Hepatocyte (in vitro differentiated cells): ENCODE data around the gene C12orf43. TPM values are rescaled to one million over a fixed set of nuclear protein-coding genes. Genes with fewer than 3 reads are reported as not detected.

Experiments
- DNase-seq: peaks from one replicate; pipeline ENCODE4 v3.0.0-alpha.2; 2016; ENCODE audit warnings: low spot score
- H2AFZ ChIP-seq: fragments of 200-600 bp; sonication (generic); 2 replicates; pipeline ENCODE4 v1.6.0; 2016; ENCODE audit warnings: antibody characterized with exemption, mild to moderate bottlenecking
- H3K27ac ChIP-seq: fragments of 200-600 bp; sonication (generic); 2 replicates; pipeline ENCODE4 v1.5.1; 2016; ENCODE audit warnings: mild to moderate bottlenecking
- H3K27me3 ChIP-seq: fragments of 200-600 bp; sonication (generic); 2 replicates; pipeline ENCODE4 v1.6.1; 2016
- H3K36me3 ChIP-seq: fragments of 200-600 bp; sonication (generic); replicated peaks from 2 replicates; pipeline ENCODE4 v1.5.1; 2016; ENCODE audit warnings: low read depth; ENCODE audit not compliant: insufficient read depth
- H3K4me1 ChIP-seq: fragments of 200-600 bp; sonication (generic); 2 replicates; pipeline ENCODE4 v1.5.1; 2016; ENCODE audit warnings: mild to moderate bottlenecking, moderate library complexity; ENCODE audit not compliant: insufficient read depth
- H3K4me2 ChIP-seq: fragments of 200-600 bp; sonication (generic); 2 replicates; pipeline ENCODE4 v1.6.0; 2016
- H3K4me3 ChIP-seq: fragments of 200-600 bp; sonication (generic); 2 replicates; pipeline ENCODE4 v1.5.1; 2016; ENCODE audit warnings: mild to moderate bottlenecking
- H3K79me2 ChIP-seq: fragments of 200-600 bp; sonication (generic); 2 replicates; pipeline ENCODE4 v1.6.0; 2017; ENCODE audit warnings: mild to moderate bottlenecking
- H3K9me2 ChIP-seq: fragments of 200-600 bp; sonication (generic); replicated peaks from 2 replicates; pipeline ENCODE4 v1.6.0; 2017; ENCODE audit warnings: mild to moderate bottlenecking; ENCODE audit not compliant: insufficient read depth
- H3K9me3 ChIP-seq: fragments of 200-600 bp; sonication (generic); 2 replicates; pipeline ENCODE4 v1.5.1; 2016; ENCODE audit warnings: low read depth, mild to moderate bottlenecking
- H4K20me1 ChIP-seq: fragments of 200-600 bp; sonication (generic); 2 replicates; pipeline ENCODE4 v1.6.0; 2016; ENCODE audit warnings: mild to moderate bottlenecking; ENCODE audit not compliant: insufficient read depth, poor library complexity, severe bottlenecking
- CTCF ChIP-seq: fragments of 200-600 bp; sonication (generic); IDR thresholded peaks from 2 replicates; pipeline ENCODE4 v1.5.1; 2016; ENCODE audit warnings: antibody characterized with exemption, mild to moderate bottlenecking; ENCODE audit not compliant: poor library complexity
- EZH2 ChIP-seq: fragments of 200-600 bp; sonication (generic); IDR thresholded peaks from 2 replicates; pipeline ENCODE4 v1.6.1; 2016; ENCODE audit warnings: antibody characterized with exemption, mild to moderate bottlenecking, borderline replicate concordance
- EZH2phosphoT487 ChIP-seq: fragments of 200-600 bp; sonication (generic); IDR thresholded peaks from one replicate; pipeline ENCODE4 v1.6.1; 2018; ENCODE audit warnings: antibody characterized with exemption, mild to moderate bottlenecking, low read depth, moderate library complexity; ENCODE audit not compliant: unreplicated experiment, severe bottlenecking
- WGBS: methylation state at CpG from one replicate; pipeline ENCODE4 v1.1.6; 2016; ENCODE audit warnings: low lambda C conversion rate; ENCODE audit errors: missing lambda C conversion rate; 5-methylcytosine and 5-hydroxymethylcytosine counted together
- polyA plus RNA-seq: library from polyadenylated mRNA; unstranded; fragments of >200 nt; fragmentation: Nextera tagmentation; extraction: Ambion mirVana; gene quantifications from 2 replicates; pipeline ENCODE4 v1.2.1, GENCODE V29; 2016
- total RNA-seq: library from RNA; depleted of rRNA; stranded (reverse); fragments of >200 nt; gene quantifications from 2 replicates; pipeline ENCODE4 v1.2.3, GENCODE V29; 2014

The C12orf43 gene
- total and polyA plus RNA-seq, 2 experiments from 2014 or later = 11.3 to 11.8 TPM

DNA sequence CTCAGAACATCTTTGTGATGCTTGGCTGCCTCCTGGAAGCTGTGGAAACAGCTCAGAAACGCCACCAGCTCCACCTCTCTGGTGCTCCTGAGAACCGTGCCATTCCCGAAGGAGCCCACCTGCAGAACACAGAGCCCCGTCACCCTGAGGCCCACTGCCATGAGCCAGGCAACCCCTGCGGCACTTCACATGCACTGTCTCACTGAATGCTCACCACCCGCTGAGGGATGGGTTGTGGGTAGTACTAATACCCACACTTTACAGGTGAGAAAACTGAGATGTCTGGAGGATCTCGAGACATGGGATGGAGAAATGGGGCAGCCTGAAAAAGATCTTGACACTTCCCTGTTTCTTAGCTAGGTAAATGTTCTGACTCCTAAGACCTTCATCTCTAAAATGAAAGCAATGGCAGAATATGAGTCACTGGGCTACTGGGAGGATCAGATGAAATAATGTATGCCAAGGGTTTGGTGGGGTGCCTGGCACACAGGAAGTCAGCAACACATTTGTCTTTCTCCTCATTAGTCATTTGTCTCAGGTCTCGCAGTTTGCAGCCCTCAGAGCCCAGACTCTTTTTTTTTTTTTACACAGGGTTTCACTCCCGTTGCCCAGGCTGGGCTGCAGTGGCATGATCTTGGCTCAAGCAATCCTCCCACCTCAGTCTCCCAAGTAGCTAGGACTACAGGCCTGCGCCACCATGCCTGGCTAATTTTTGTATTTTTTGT is 17.5 kb upstream of the C12orf43 start:
- Histone ChIP-seq H3K4me3 (no peak overlapping the region), H3K27me3 (no peaks in the 10 kb centered on the region), H3K36me3 (no peaks in the 10 kb centered on the region), H4K20me1 (no peaks in the 10 kb centered on the region), H3K9me2 (no peaks in the 10 kb centered on the region), H3K27ac (no peak overlapping the region), H3K79me2 (no peaks in the 10 kb centered on the region), H3K4me2 (no peak overlapping the region), H3K4me1 (no peaks in the 10 kb centered on the region), H3K9me3 (no peaks in the 10 kb centered on the region), H2AFZ (no peak overlapping the region)
- DNase-seq = no peak
- TF ChIP-seq CTCF (no peak), EZH2phosphoT487 (no peak), EZH2 (no peak)
- 90% methylated on average over 10 of the region's 10 CpGs for WGBS

- Histone ChIP-seq H3K27me3 (no peaks in the 10 kb centered on the region), H3K9me3 (no peaks in the 10 kb centered on the region), H3K4me2 (no peak overlapping the region), H3K9me2 (no peaks in the 10 kb centered on the region), H3K27ac (no peak overlapping the region), H3K79me2 (no peaks in the 10 kb centered on the region), H3K4me1 (peaks cover 4% of the 10 kb centered on the region), H4K20me1 (no peaks in the 10 kb centered on the region), H3K36me3 (no peaks in the 10 kb centered on the region), H2AFZ (no peak overlapping the region), H3K4me3 (no peak overlapping the region)
- no peak for DNase-seq
- no peak for TF ChIP-seq EZH2phosphoT487
- no peak for TF ChIP-seq CTCF
- TF ChIP-seq EZH2 = no peak
- 65% methylated on average over 10 of the region's 10 CpGs for WGBS
Measured at GRCh38 chr12:121030576-121031212, 14.4 kb upstream of the C12orf43 start.

GRCh38 chr12:121026274-121027045 is 10.2 kb upstream of the C12orf43 start:
- WGBS = 78% methylated on average over 10 of the region's 10 CpGs
- Histone ChIP-seq H3K4me2 (peak overlapping the region; percentile 4), H3K4me1 (peaks cover 4% of the 10 kb centered on the region), H3K36me3 (no peaks in the 10 kb centered on the region), H2AFZ (no peak overlapping the region), H3K4me3 (no peak overlapping the region), H3K9me3 (no peaks in the 10 kb centered on the region), H3K9me2 (no peaks in the 10 kb centered on the region), H3K27ac (peak overlapping the region; percentile 93), H3K79me2 (no peaks in the 10 kb centered on the region), H4K20me1 (no peaks in the 10 kb centered on the region), H3K27me3 (no peaks in the 10 kb centered on the region)
- peak; percentile 59 for DNase-seq
- TF ChIP-seq CTCF (peak; percentile 21), EZH2phosphoT487 (no peak)
